Kidney (tissue), 14 donors: Measurements from ENCODE around the gene HMGB2. TPM values are rescaled to one million over a fixed set of nuclear protein-coding genes. Genes with fewer than 3 reads are reported as not detected.

Experiments
- DNase-seq, 5 donors: peaks; one replicate each; pipeline ENCODE4 v3.0.0-alpha.2; 2013 to 2020
- FAIRE-seq: peaks from 2 replicates; lab custom pipeline; 2012; peaks lifted over from hg19 to GRCh38; lab: Jason Lieb, UNC
- H3K27ac ChIP-seq, 2 donors: one replicate each; pipeline ENCODE4 v1.7.0; 2013; ENCODE audit warnings: low read depth in 2 of 2, low read length in 2 of 2, inconsistent platforms in 1 of 2
- H3K27me3 ChIP-seq: one replicate; pipeline ENCODE4 v1.7.1; 2013; ENCODE audit warnings: low read length, inconsistent platforms; ENCODE audit not compliant: control insufficient read depth, insufficient read depth
- H3K36me3 ChIP-seq, 3 donors: one replicate each; pipeline versions ENCODE4 v1.7.0 to v1.7.1; 2013; ENCODE audit warnings: low read length in 3 of 3, control low read depth in 1 of 3, inconsistent platforms in 1 of 3; ENCODE audit not compliant: insufficient read depth in 3 of 3, control insufficient read depth in 2 of 3
- H3K4me1 ChIP-seq, 3 donors: one replicate each; pipeline versions ENCODE4 v1.7.0 to v1.7.1; 2013; ENCODE audit warnings: low read length in 3 of 3, inconsistent platforms in 1 of 3, low read depth in 1 of 3; ENCODE audit not compliant: control insufficient read depth in 2 of 3, insufficient read depth in 2 of 3
- H3K4me3 ChIP-seq, 3 donors: one replicate each; pipeline versions ENCODE4 v1.7.0 to v1.8.1; 2013; ENCODE audit warnings: low read length in 3 of 3, control low read depth in 1 of 3, inconsistent platforms in 1 of 3
- H3K9ac ChIP-seq, 3 donors: one replicate each; pipeline versions ENCODE4 v1.7.0 to v1.7.1; 2013; ENCODE audit warnings: low read length in 3 of 3, control low read depth in 1 of 3, inconsistent platforms in 1 of 3
- H3K9me3 ChIP-seq, 3 donors: one replicate each; pipeline versions ENCODE4 v1.7.0 to v1.7.1; 2013; ENCODE audit warnings: low read length in 3 of 3, control low read depth in 1 of 3, inconsistent platforms in 1 of 3; ENCODE audit not compliant: control insufficient read depth in 2 of 3, insufficient read depth in 1 of 3
- CTCF ChIP-seq: IDR thresholded peaks from 3 replicates; pipeline ENCODE4 v1.5.1; 2012; ENCODE audit warnings: mild to moderate bottlenecking, moderate library complexity, borderline replicate concordance; ENCODE audit not compliant: insufficient read depth; ENCODE audit errors: extremely low read depth
- intact Hi-C: fragments of 100-400 bp; cut with DNase I; formaldehyde crosslinking; loops from one replicate; pipeline ENCODE4 v1.11.1; 2022
- polyA plus RNA-seq: library from polyadenylated mRNA; stranded (reverse); fragments of 350-450 nt; fragmentation: Illumina TruSeq; extraction: RNeasy Lipid Tissue Mini Kit (QIAGEN cat#74804); gene quantifications from one replicate; pipeline ENCODE4 v1.2.3, GENCODE V29; 2014; ENCODE audit warnings: low read depth, low replicate concordance; ENCODE audit not compliant: insufficient read depth
- total RNA-seq: library from RNA; stranded (reverse); fragmentation: NEBNext Ultra II Directional; extraction: Animal tissue kit (Norgen Biotek cat#: 25700); gene quantifications from one replicate; pipeline ENCODE4 v1.2.1, GENCODE V29; 2021
- donor health status: control.
- donor health status: control.
- donor health status: control.
- donor health status: control.
- donor health status: control.
- donor health status: DM: yes; HTN: yes; CAD: no.
- donor health status: Normal renal cell carcinoma (clear cell type).

The HMGB2 gene
- total and polyA plus RNA-seq, 2 donors from 2014 or later: 41.8 to 76.8 TPM

- H3K9me3 ChIP-seq: peaks cover 0 to 16% (median 4%) of the 10 kb centered on the region in 3 donors
- FAIRE-seq: no peak
Measured at GRCh38 chr4:173282626-173283025, 51.5 kb downstream of the HMGB2 start.

GRCh38 chr4:173282256-173282562 lies 51.9 kb downstream of the HMGB2 start:
- intact Hi-C loops: no loop called here
- DNase-seq (no peak), FAIRE-seq (no peak)
- Histone ChIP-seq H3K27ac (no peak overlapping the region), H3K9ac (no peak overlapping the region), H3K4me3 (no peak overlapping the region), H3K4me1 (no peaks in the 10 kb centered on the region), H3K27me3 (no peaks in the 10 kb centered on the region), H3K36me3 (no peaks in the 10 kb centered on the region), H3K9me3 (peaks cover 0 to 14% (median 4%) of the 10 kb centered on the region in 3 donors)
- no peak for TF ChIP-seq CTCF

More at GRCh38 chr4:173282626-173283025, 51.5 kb downstream of the HMGB2 start:
- H3K27me3 ChIP-seq: no peaks in the 10 kb centered on the region
- no peak for DNase-seq
- H3K4me1 ChIP-seq: no peaks in the 10 kb centered on the region
- H3K27ac ChIP-seq: no peak overlapping the region
- TF ChIP-seq CTCF: no peak
- intact Hi-C loops: no loop called here
- H3K4me3 ChIP-seq: no peak overlapping the region
- no peak overlapping the region for H3K9ac ChIP-seq
- no peaks in the 10 kb centered on the region for H3K36me3 ChIP-seq

- DNase-seq (no peak), FAIRE-seq (no peak)
- Histone ChIP-seq H3K9ac (no peak overlapping the region), H3K27ac (no peak overlapping the region), H3K4me1 (no peaks in the 10 kb centered on the region), H3K4me3 (no peak overlapping the region), H3K27me3 (no peaks in the 10 kb centered on the region), H3K9me3 (peaks cover 0 to 12% (median 4%) of the 10 kb centered on the region in 3 donors), H3K36me3 (no peaks in the 10 kb centered on the region)
- no peak for TF ChIP-seq CTCF
- intact Hi-C loops: no loop called here
Measured at GRCh38 chr4:173281406-173282255, 52.5 kb downstream of the HMGB2 start.

Other genes starting within 250 kb of the HMGB2 start
- 25.6 TPM for gene GALNT7, start 165.5 kb downstream of the HMGB2 start, total RNA-seq
- gene GALNT7, start 165.5 kb downstream of the HMGB2 start, polyA plus RNA-seq: 3.8 TPM
- gene SAP30, start 36.6 kb upstream of the HMGB2 start, total RNA-seq: 16.5 TPM
- gene SAP30, start 36.6 kb upstream of the HMGB2 start, polyA plus RNA-seq: 6.7 TPM
- gene SCRG1, start 64.8 kb upstream of the HMGB2 start, total RNA-seq: 1.6 TPM
- 0.11 TPM for gene SCRG1, start 64.8 kb upstream of the HMGB2 start, polyA plus RNA-seq
- gene HAND2, start 195.9 kb upstream of the HMGB2 start, total RNA-seq: 0.31 TPM
- not detected for gene HAND2, start 195.9 kb upstream of the HMGB2 start, polyA plus RNA-seq